OCI-LY7 (cell line): ENCODE results near the gene THUMPD3. TPM values are rescaled to one million over a fixed set of nuclear protein-coding genes. Genes with fewer than 3 reads are reported as not detected.

ENCODE experiments used
- BruUV-seq: library from RNA; stranded (reverse); fragments of 400-500 nt; replicated peaks from 2 replicates; lab custom pipeline; 2021; lab: Mats Ljungman, UMichigan
- CTCF ChIA-PET: fragments of 300-600 bp; sonication (Branson Sonifier 250); formaldehyde crosslinking; loops from one replicate; lab custom pipeline; 2022; ENCODE audit warnings: antibody characterized with exemption; ENCODE audit not compliant: unreplicated experiment; lab: Charles Lee
- POLR2A ChIA-PET: fragments of 300-600 bp; sonication (Branson Sonifier 250); formaldehyde crosslinking; loops from one replicate; lab custom pipeline; 2022; ENCODE audit warnings: antibody characterized with exemption; lab: Charles Lee
- DNase-seq: peaks from one replicate; pipeline ENCODE4 v3.0.0-alpha.2; 2015; ENCODE audit warnings: low spot score
- H2AFZ ChIP-seq: fragments of 200-600 bp; sonication (generic), shearing (Covaris generic); 2 replicates; pipeline ENCODE4 v1.6.1; 2014; ENCODE audit warnings: mild to moderate bottlenecking, antibody characterized with exemption, low read length, moderate library complexity
- H3K27ac ChIP-seq: fragments of 200-600 bp; sonication (generic); 2 replicates; pipeline ENCODE4 v1.5.1; 2014; ENCODE audit warnings: mixed run types, low read depth, mild to moderate bottlenecking, moderate library complexity, low read length, inconsistent platforms; ENCODE audit not compliant: poor library complexity, severe bottlenecking
- H3K36me3 ChIP-seq: fragments of 200-600 bp; sonication (generic); 2 replicates; pipeline ENCODE4 v1.6.1; 2014; ENCODE audit warnings: mild to moderate bottlenecking, antibody characterized with exemption, low read length, moderate library complexity, mixed read lengths; ENCODE audit not compliant: insufficient read depth
- H3K4me1 ChIP-seq: fragments of 200-600 bp; sonication (generic); 2 replicates; pipeline ENCODE4 v1.5.1; 2014; ENCODE audit warnings: mild to moderate bottlenecking, low read length; ENCODE audit not compliant: insufficient read depth, poor library complexity, severe bottlenecking
- H3K4me2 ChIP-seq: fragments of 200-600 bp; sonication (generic); 2 replicates; pipeline ENCODE4 v1.6.1; 2014; ENCODE audit warnings: mild to moderate bottlenecking, low read length
- H3K4me3 ChIP-seq: fragments of 200-600 bp; sonication (generic); 2 replicates; pipeline ENCODE4 v1.5.1; 2014; ENCODE audit warnings: mild to moderate bottlenecking, low read depth, low read length; ENCODE audit not compliant: poor library complexity, severe bottlenecking
- H3K79me2 ChIP-seq: fragments of 200-600 bp; sonication (generic); 2 replicates; pipeline ENCODE4 v1.6.1; 2016; ENCODE audit warnings: low read depth, mild to moderate bottlenecking, low read length, moderate library complexity, mixed read lengths; ENCODE audit not compliant: insufficient read depth
- H3K9me2 ChIP-seq: fragments of 200-600 bp; sonication (generic); 2 replicates; pipeline ENCODE4 v1.6.1; 2016; ENCODE audit warnings: mild to moderate bottlenecking, low read length, mixed read lengths; ENCODE audit not compliant: insufficient read depth
- H3K9me3 ChIP-seq: fragments of 200-600 bp; sonication (generic); 2 replicates; pipeline ENCODE4 v1.6.1; 2014; ENCODE audit warnings: mild to moderate bottlenecking, mixed run types, low read length, mixed read lengths
- H4K20me1 ChIP-seq: fragments of 200-600 bp; sonication (generic); 2 replicates; pipeline ENCODE4 v1.6.1; 2014; ENCODE audit warnings: mild to moderate bottlenecking, antibody characterized with exemption, low read length, moderate library complexity, mixed read lengths; ENCODE audit not compliant: insufficient read depth
- EZH2phosphoT487 ChIP-seq: fragments of 200-600 bp; sonication (generic); IDR thresholded peaks from 2 replicates; pipeline ENCODE4 v1.6.1; 2018; ENCODE audit warnings: low read depth, borderline replicate concordance, mild to moderate bottlenecking, mixed run types, antibody characterized with exemption, low read length, moderate library complexity, mixed read lengths
- intact Hi-C: fragments of 100-400 bp; cut with micrococcal nuclease; formaldehyde crosslinking; loops from one replicate; pipeline ENCODE4 v1.10.0; 2022; ENCODE audit not compliant: unreplicated experiment
- total RNA-seq, 2 experiments: library from RNA; depleted of rRNA in 1 of 2; stranded (reverse); fragments of >200 nt in 1 of 2; shearing (Covaris generic) in 1 of 2; gene quantifications; 2 replicates each; pipeline ENCODE4 v1.2.3, GENCODE V29; 2014 to 2022
- TF ChIP-seq, protein P1 (sequence below): fragments of 200-600 bp; sonication (generic); conservative IDR thresholded peaks from 2 replicates; pipeline ENCODE4 v1.5.1; 2014; ENCODE audit warnings: mild to moderate bottlenecking, antibody characterized with exemption, low read length, moderate library complexity, mixed read lengths

Gene THUMPD3
- total RNA-seq, 2 experiments from 2014 or later: 12.4 to 58.8 TPM

DNA sequence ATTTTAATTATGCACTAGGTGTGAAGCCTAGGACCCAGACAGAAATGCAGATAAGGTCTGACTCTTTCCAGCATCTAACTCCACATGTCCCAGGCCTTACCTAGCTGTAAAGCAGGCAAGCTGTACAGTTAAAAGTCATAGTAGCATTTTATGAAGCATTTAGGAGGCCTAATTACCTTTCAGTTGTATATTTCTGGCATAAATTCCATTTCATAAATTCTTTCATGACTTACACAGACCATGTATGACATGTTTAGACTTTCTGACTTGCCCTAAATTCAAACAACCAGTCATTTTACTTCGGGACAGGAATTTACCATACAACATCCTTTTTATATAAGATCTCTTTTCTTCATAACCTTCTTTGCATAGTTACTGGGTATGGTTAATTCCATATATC, 35.3 kb upstream of the THUMPD3 start:
- Histone ChIP-seq H2AFZ (no peak overlapping the region), H3K27ac (no peak overlapping the region), H3K4me2 (no peak overlapping the region), H3K79me2 (no peaks in the 10 kb centered on the region), H3K36me3 (no peaks in the 10 kb centered on the region), H3K4me1 (no peaks in the 10 kb centered on the region), H3K4me3 (no peak overlapping the region), H4K20me1 (no peaks in the 10 kb centered on the region), H3K9me3 (peaks cover 12% of the 10 kb centered on the region), H3K9me2 (no peaks in the 10 kb centered on the region)
- no peak for DNase-seq
- ChIA-PET CTCF (no interaction called here), POLR2A (interaction anchor here (0.6 kb wide), 1 partner anchor 211 kb away, joined by 5 read pairs; no protein-coding TSS in a partner anchor)
- TF ChIP-seq EZH2phosphoT487: no peak
- TF ChIP-seq, protein P1, sequence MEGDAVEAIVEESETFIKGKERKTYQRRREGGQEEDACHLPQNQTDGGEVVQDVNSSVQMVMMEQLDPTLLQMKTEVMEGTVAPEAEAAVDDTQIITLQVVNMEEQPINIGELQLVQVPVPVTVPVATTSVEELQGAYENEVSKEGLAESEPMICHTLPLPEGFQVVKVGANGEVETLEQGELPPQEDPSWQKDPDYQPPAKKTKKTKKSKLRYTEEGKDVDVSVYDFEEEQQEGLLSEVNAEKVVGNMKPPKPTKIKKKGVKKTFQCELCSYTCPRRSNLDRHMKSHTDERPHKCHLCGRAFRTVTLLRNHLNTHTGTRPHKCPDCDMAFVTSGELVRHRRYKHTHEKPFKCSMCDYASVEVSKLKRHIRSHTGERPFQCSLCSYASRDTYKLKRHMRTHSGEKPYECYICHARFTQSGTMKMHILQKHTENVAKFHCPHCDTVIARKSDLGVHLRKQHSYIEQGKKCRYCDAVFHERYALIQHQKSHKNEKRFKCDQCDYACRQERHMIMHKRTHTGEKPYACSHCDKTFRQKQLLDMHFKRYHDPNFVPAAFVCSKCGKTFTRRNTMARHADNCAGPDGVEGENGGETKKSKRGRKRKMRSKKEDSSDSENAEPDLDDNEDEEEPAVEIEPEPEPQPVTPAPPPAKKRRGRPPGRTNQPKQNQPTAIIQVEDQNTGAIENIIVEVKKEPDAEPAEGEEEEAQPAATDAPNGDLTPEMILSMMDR: no peak
- intact Hi-C loops: no loop called here
- BruUV-seq: no TSS peak

DNA sequence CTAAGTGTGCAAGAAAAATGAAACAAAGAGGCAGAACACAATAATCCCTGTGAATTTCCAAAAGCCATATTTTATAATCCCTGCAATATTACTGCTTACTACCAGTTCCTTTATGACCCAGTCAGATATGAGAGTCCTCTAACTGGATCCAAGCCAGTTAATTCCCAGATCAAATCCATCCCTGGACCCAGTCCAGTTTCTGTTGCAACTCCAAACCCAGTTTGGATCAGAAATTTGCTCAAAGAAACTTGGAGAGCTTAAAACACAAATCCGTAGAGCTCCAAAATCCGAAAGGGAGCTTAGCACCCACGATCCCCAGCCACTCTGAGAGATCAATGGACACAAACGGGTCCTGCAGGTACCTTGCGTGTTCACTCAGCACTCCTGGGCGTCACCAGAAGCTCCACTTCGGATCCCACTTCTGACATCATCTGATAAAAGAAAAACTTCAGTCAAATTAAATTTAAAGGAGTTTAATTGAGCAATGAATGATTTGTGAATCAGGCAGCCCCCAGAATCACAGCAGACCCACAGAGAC, 32.6 kb upstream of the THUMPD3 start:
- H3K36me3 ChIP-seq: no peaks in the 10 kb centered on the region
- ChIA-PET CTCF (no interaction called here), POLR2A (no interaction called here)
- H3K4me2 ChIP-seq: no peak overlapping the region
- no peak for TF ChIP-seq EZH2phosphoT487
- TF ChIP-seq, protein P1: no peak
- H3K27ac ChIP-seq: no peak overlapping the region
- peaks cover 12% of the 10 kb centered on the region for H3K9me3 ChIP-seq
- no peaks in the 10 kb centered on the region for H3K79me2 ChIP-seq
- H2AFZ ChIP-seq: no peak overlapping the region
- no peaks in the 10 kb centered on the region for H4K20me1 ChIP-seq
- H3K4me1 ChIP-seq: no peaks in the 10 kb centered on the region
- no peak for DNase-seq
- no peak overlapping the region for H3K4me3 ChIP-seq
- no TSS peak for BruUV-seq
- intact Hi-C loops: no loop called here
- H3K9me2 ChIP-seq: no peaks in the 10 kb centered on the region

DNA sequence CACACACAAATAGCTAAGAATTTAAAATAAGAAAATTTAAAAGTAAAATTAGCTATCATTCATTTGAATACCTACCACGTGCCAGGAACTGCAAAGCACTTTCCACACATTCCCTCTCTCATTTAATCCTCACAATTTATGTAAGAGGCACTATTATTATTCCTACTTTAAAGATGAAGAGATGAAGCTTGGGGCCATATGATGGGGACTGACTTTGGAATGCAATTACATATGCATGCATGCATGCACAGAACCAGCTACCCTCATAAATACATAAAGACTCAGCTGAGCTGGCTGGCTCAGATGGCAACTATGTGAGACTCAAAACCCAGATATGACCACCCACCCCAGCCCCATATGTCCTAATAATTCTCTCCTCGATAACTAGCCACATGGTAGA, 31.7 kb upstream of the THUMPD3 start:
- peaks cover 12% of the 10 kb centered on the region for H3K9me3 ChIP-seq
- no peak for DNase-seq
- H3K4me1 ChIP-seq: no peaks in the 10 kb centered on the region
- no peak overlapping the region for H2AFZ ChIP-seq
- no peaks in the 10 kb centered on the region for H3K9me2 ChIP-seq
- CTCF ChIA-PET: no interaction called here
- no peaks in the 10 kb centered on the region for H4K20me1 ChIP-seq
- no peaks in the 10 kb centered on the region for H3K36me3 ChIP-seq
- H3K27ac ChIP-seq: no peak overlapping the region
- no TSS peak for BruUV-seq
- POLR2A ChIA-PET: no interaction called here
- TF ChIP-seq, protein P1: no peak
- no peak overlapping the region for H3K4me2 ChIP-seq
- no peaks in the 10 kb centered on the region for H3K79me2 ChIP-seq
- H3K4me3 ChIP-seq: no peak overlapping the region
- intact Hi-C loops: no loop called here
